Measurements from ENCODE around the gene RNF7.
A peak's percentile ranks its signal among the peaks of the same experiment; 100 is the strongest.
"Not testable (repeated sequence)": the region's sequence is repeated elsewhere in the genome, so short reads cannot be mapped to it uniquely, and the experiment has no call there.

Gene RNF7

DNA sequence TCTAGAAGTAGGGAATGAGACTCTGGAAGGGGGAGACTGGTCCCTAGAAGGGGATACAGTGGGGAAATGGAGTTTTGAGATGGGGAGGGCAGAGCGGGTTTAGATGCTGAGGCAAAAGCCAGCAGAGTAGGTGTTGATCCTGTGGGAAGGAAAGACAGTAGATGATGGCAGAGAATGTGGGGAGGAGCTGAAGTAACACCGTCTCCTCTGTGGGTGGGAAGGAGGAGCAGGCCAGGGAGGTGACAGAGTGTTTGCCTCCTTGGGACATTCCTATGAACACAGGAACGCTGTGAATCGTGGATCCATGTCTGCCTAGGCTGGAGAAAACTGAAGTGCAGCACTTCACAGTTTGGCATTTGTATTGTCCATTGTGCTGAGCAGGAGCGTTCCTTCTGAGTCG lies 45.5 kb downstream of the RNF7 start:
- no peak for DNase-seq

DNA sequence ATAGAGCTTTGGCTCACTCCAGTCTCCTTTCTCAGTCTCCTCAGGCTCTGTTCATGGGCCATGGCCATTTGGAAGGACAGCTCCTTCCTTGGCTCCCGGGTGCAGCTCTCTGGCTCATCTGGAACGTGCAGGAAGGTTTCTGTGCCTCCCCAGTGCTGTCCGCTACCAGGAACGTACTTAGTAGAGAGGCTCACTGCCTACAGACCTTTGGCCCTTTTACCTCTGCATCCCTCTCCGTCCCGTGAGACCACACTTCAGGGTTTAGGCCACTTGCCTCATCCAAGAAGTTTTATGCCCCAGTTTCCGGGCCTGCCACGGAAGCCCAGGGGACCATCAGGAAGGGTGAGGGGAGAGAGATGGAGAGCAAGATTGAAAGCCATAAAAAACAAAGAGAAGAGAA lies 46.0 kb downstream of the RNF7 start:
- no peak for DNase-seq

GRCh38 chr3:141784531-141784930 lies 46.4 kb downstream of the RNF7 start:
- DNase-seq = no peak

GRCh38 chr3:141788149-141788548 lies 50.1 kb downstream of the RNF7 start:
- no peak for DNase-seq

DNA sequence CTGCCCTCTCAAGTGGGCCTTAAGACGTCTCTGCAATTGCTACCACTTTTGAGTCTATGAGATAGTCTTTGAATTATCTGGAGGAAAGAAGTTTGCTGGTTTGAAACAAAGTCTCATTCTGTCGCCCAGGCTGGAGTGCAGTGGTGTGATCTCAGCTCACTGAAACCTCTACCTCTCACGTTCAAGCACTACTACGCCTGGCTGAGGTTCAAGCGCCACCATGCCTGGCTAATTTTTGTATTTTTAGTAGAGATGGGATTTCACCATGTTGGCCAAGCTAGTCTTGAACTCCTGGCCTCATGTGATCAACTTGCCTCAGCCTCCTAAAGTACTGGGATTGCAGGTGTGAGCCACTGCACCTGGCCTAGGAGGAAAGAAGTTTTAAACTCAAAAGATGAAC lies 50.7 kb downstream of the RNF7 start:
- DNase-seq = not testable (repeated sequence)

DNA sequence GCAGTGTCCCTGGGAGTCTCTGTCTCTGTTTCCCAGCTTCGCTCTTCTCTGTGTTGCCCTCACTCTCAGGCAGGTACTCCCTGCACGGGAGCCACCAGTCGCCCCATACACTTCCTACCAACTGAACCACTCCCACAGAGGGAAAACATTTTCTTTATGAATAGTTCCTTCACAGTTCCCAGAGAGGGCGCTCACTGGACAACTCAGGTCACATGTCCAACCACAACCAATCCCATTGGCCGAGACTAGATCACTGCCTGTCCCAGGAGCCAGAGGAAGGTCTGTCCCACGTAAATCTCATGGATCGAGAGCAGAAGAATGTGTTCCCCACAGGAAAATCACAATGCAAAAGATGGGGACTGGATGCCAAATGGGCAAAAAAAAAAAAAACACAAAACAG lies 51.2 kb downstream of the RNF7 start:
- no peak for DNase-seq

DNA sequence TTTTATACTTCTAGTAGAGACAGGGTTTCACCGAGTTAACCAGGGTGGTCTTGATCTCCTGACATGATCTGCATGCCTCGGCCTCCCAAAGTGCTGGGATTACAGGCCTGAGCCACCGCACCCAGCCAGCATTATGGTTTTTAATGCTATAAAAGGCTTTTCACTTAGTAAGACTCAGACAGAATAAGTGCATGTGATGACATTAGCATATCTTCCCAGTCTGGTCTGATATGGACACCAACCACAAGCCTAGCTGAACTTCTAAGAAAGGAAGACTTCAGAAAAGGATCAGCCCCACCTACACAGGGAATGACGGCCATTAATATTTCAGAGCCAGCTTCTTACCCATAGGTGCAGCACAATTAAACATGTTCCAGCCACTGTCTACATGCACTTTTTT lies 52.1 kb downstream of the RNF7 start:
- no peak for DNase-seq

GRCh38 chr3:141792495-141792894 lies 54.4 kb downstream of the RNF7 start:
- DNase-seq = no peak

GRCh38 chr3:141793476-141794260 lies 55.6 kb downstream of the RNF7 start:
- DNase-seq = no peak

GRCh38 chr3:141795276-141795675 lies 57.2 kb downstream of the RNF7 start:
- DNase-seq = no peak

- DNase-seq = no peak
Observed at GRCh38 chr3:141795741-141796080, 57.6 kb downstream of the RNF7 start.

GRCh38 chr3:141796081-141796888 lies 58.2 kb downstream of the RNF7 start:
- peak; percentile 10 for DNase-seq
